ENCODE measurements around the gene STK17B.

DNA sequence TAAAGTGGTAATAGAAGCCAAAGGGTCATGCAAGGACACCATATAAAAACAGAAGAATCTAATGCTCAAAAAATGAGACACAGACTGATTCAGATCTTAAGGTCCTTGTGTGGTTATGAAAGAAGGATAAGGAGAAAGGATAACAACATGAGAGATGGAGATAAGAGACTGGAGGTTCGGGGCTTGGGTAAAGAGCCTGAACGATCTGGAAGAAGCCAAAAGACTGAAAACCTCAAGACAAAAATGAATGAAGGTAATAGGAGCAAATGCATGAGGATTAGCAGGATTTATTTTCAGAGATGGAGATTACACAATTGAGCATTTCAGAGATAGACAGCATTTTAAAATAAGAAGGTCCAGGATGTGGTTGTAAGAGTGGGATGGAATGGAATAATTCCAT, 26.1 kb downstream of the STK17B start:
- TF ChIP-seq, protein P1, sequence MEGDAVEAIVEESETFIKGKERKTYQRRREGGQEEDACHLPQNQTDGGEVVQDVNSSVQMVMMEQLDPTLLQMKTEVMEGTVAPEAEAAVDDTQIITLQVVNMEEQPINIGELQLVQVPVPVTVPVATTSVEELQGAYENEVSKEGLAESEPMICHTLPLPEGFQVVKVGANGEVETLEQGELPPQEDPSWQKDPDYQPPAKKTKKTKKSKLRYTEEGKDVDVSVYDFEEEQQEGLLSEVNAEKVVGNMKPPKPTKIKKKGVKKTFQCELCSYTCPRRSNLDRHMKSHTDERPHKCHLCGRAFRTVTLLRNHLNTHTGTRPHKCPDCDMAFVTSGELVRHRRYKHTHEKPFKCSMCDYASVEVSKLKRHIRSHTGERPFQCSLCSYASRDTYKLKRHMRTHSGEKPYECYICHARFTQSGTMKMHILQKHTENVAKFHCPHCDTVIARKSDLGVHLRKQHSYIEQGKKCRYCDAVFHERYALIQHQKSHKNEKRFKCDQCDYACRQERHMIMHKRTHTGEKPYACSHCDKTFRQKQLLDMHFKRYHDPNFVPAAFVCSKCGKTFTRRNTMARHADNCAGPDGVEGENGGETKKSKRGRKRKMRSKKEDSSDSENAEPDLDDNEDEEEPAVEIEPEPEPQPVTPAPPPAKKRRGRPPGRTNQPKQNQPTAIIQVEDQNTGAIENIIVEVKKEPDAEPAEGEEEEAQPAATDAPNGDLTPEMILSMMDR (conservative IDR thresholded peaks at IDR 0.05; ENCODE audit: low read length), result no peak
- TF ChIP-seq EZH2phosphoT487 (IDR thresholded peaks at IDR 0.05; ENCODE audit: borderline replicate concordance), result no peak
